Heart right ventricle (tissue), 16 donors: ENCODE results near the gene LLGL1. TPM values are rescaled to one million over a fixed set of nuclear protein-coding genes. Genes with fewer than 3 reads are reported as not detected.

ENCODE experiments used
- ATAC-seq, 8 donors: fragments of 200-7000 bp; cut with Tn5 transposase; one replicate each; pipeline ENCODE4 v1.9.1; 2020; ENCODE audit warnings: mild to moderate bottlenecking in 8 of 8, moderate library complexity in 8 of 8, moderate number of reproducible peaks in 1 of 8
- DNase-seq, 2 donors: peaks; one replicate each; pipeline ENCODE4 v3.0.0-alpha.2; 2020
- H3K27ac ChIP-seq, 10 donors: fragments of 200-600 bp; sonication (generic) in 2 of 10; one replicate each; pipeline versions ENCODE4 v1.5.0 to v1.8.0; 2020 to 2022; ENCODE audit warnings: mild to moderate bottlenecking in 3 of 10
- H3K27me3 ChIP-seq, 7 donors: fragments of 200-600 bp; one replicate each; pipeline ENCODE4 v1.8.0; 2021 to 2022; ENCODE audit warnings: mild to moderate bottlenecking in 2 of 7
- H3K36me3 ChIP-seq, 9 donors: fragments of 200-600 bp; sonication (generic) in 1 of 9; one replicate each; pipeline versions ENCODE4 v1.5.0 to v1.8.0; 2020 to 2022; ENCODE audit warnings: mild to moderate bottlenecking in 2 of 9
- H3K4me1 ChIP-seq, 9 donors: fragments of 200-600 bp; sonication (generic) in 1 of 9; one replicate each; pipeline versions ENCODE4 v1.5.0 to v1.8.0; 2020 to 2022; ENCODE audit warnings: mild to moderate bottlenecking in 4 of 9
- H3K4me3 ChIP-seq, 10 donors: fragments of 200-600 bp; sonication (generic) in 2 of 10; one replicate each; pipeline versions ENCODE4 v1.5.0 to v1.8.0; 2020 to 2022; ENCODE audit warnings: mild to moderate bottlenecking in 7 of 10, moderate library complexity in 2 of 10
- H3K9me3 ChIP-seq, 11 donors: fragments of 200-600 bp in 10 of 11; sonication (generic) in 2 of 11; one replicate each; pipeline versions ENCODE4 v1.5.0 to v1.8.0; 2013 to 2022; ENCODE audit warnings: mild to moderate bottlenecking in 2 of 11, control low read depth in 1 of 11, moderate library complexity in 1 of 11
- WGBS, 2 donors: extraction: QIAGEN DNeasy Blood & Tissue Kit; methylation state at CpG; one replicate each; pipeline ENCODE4 v1.1.7; 2013; ENCODE audit warnings: inconsistent platforms in 1 of 2; 5-methylcytosine and 5-hydroxymethylcytosine counted together
- intact Hi-C, 10 donors: fragments of 100-400 bp; cut with DNase I; formaldehyde crosslinking; loops; one replicate each; pipeline versions ENCODE4 v1.11.1 to v1.14.2; 2022
- polyA plus RNA-seq, 2 donors: library from polyadenylated mRNA; stranded (reverse); fragments of 200-250 nt; gene quantifications; one replicate each; pipeline ENCODE4 v1.2.3, GENCODE V29; 2013
- total RNA-seq, 10 donors: library from RNA; stranded (reverse); fragmentation: NEBNext Ultra II Directional in 3 of 10; extraction: Animal tissue kit (Norgen Biotek cat#: 25700) in 3 of 10; gene quantifications; one replicate each; pipeline versions ENCODE4 v1.2.1 to v1.2.4, GENCODE V29; 2021 to 2023
- TF ChIP-seq, protein P1 (sequence below), 9 donors: fragments of 200-600 bp; sonication (generic) in 2 of 9; IDR thresholded peaks; one replicate each; pipeline versions ENCODE4 v1.5.0 to v1.8.0; 2021 to 2022; ENCODE audit warnings: antibody characterized with exemption in 9 of 9, mild to moderate bottlenecking in 5 of 9, moderate library complexity in 1 of 9
- donor health status: Arrhythmogenic right ventricular cardiomyopathy.
- donor health status: ischemic (EF 13 %, LVEDD 7.1; RV severe dilation, severe dysfunction).
- donor health status: healthy with polysubstance abuse.
- donor health status: DM: no; HTN: yes; CAD: no.
- donor health status: DM: no; HTN: no; CAD: no.
- donor health status: ischemic (EF 25% LVEDD 6.9; RV normal size, moderate dysfunction).
- donor health status: ischemic (EF 25% LVEDD 5.7; RV mildly dilated, moderate dysfunction).
- donor health status: healthy.
- donor health status: DM: yes; HTN: yes; CAD: no.
- donor health status: Ischemic cardiomyopathy.
- donor health status: ischemic (EF 35%, LVEDD 5.7; RV mildly dilated, moderate dysfunction).
- donor health status: nonischemic (EF 11% LVEDD 7.7; RV severe dilation, severe dysfunction).
- donor health status: DM: yes; HTN: yes; CAD: no.
- donor health status: PGD.
- donor health status: ischemic (EF 29% LVEDD 5.4; RV normal size, mild dysfunction).
- donor health status: nonischemic (EF 23%, LVEDD 6.1; RV moderate dilation, normal function).

The LLGL1 gene
- total and polyA plus RNA-seq, 12 donors = 5.8 to 12.4 (median 8.6) TPM

DNA sequence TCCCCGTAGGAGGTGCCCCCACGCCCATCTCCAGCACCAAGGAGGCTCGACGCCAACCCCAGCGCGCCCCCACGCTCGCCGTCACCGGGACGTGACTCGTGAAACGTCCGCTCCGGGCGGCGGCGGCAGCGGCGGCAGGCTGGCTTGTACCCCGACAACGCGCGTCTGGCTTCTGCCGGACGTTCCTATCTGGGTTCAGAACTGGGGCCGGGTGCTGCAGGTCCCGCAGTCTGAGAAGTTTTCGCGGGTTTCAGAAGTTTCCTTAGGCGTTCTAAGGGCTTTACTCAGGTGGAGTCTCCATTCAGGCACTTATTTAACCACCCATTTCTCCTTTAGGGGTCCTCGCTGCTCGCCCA, 42.5 kb upstream of the LLGL1 start:
- peak overlapping the region; percentile 89 to 100 (median 97) for H3K27ac ChIP-seq
- intact Hi-C loops = loop anchor here in 2 of 10 donors (5.0 kb wide), 1 partner anchor 41 kb away; no protein-coding TSS in a partner anchor
- peak overlapping the region; percentile 40 to 99 (median 85) for H3K4me3 ChIP-seq
- no peaks in the 10 kb centered on the region for H3K27me3 ChIP-seq
- 0% methylated on average over 33 of the region's 33 CpGs for WGBS, 2 donors
- no peaks in the 10 kb centered on the region for H3K9me3 ChIP-seq
- TF ChIP-seq, protein P1, sequence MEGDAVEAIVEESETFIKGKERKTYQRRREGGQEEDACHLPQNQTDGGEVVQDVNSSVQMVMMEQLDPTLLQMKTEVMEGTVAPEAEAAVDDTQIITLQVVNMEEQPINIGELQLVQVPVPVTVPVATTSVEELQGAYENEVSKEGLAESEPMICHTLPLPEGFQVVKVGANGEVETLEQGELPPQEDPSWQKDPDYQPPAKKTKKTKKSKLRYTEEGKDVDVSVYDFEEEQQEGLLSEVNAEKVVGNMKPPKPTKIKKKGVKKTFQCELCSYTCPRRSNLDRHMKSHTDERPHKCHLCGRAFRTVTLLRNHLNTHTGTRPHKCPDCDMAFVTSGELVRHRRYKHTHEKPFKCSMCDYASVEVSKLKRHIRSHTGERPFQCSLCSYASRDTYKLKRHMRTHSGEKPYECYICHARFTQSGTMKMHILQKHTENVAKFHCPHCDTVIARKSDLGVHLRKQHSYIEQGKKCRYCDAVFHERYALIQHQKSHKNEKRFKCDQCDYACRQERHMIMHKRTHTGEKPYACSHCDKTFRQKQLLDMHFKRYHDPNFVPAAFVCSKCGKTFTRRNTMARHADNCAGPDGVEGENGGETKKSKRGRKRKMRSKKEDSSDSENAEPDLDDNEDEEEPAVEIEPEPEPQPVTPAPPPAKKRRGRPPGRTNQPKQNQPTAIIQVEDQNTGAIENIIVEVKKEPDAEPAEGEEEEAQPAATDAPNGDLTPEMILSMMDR (IDR thresholded peaks at IDR 0.05) = no peak
- ATAC-seq (peak; percentile 47 to 76 (median 70)), DNase-seq (peak; percentile 88 to 91)
- H3K36me3 ChIP-seq = peaks cover 0 to 20% (median 0%) of the 10 kb centered on the region in 9 donors
- H3K4me1 ChIP-seq = peaks cover 14 to 52% (median 45%) of the 10 kb centered on the region in 9 donors

DNA sequence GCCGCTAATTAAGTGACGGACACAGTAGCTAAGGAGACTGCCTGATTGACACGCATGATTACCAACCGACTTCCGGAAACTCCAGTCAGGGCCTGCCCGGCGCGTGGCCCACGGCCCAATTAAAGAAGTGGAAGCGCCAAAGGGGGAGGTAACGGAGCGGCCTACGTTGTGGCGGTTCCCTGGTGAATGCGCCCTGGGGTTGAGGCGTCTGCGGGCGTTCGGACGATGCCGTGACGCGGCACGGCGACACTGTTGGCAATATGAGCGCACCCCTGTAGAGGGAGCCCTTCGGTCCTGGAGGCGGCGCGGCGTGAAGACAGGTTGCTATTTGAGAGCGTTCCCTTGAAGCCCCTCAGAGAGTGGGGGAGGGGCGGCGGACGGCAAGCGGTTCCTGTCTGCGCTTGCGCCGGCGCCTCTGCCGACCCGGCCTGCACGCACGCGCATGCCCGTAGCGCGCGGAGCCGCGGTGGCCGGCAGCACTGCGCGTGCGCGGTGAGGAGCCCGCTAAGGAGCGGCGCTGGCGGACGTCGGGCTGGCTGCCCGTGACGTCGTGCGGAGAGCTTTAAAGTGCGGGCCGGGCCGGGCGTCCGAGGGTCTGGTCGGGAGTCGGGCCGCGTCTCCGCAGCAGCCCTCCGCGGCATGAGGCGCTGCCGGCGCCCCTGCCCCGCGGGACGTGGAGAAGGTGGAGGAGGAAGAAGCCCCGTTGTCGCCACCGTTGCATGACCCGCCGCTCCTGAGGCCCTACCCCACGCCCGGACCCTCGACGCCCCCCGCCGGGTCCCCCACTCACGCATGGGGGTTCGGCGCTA, 41.9 kb upstream of the LLGL1 start, which contains the start of gene ALKBH5:
ALKBH5 (plus strand) TSS at position 495 of the 809 bp plus-strand sequence. CDS start 416 bp downstream, outside the sequence.
- DNase-seq = peak; percentile 95 to 99
- H3K27ac ChIP-seq = peak within 1 kb of the TSS; percentile 89 to 100 (median 97)
- intact Hi-C loops = loop anchor here in 2 of 10 donors (5.0 kb wide), 1 partner anchor 41 kb away; no protein-coding TSS in a partner anchor
- peaks cover 0 to 24% (median 0%) of the 10 kb centered on the region in 9 donors for H3K36me3 ChIP-seq
- H3K9me3 ChIP-seq = no peaks in the 10 kb centered on the region
- WGBS, 2 donors = 0 to 1% methylated on average over 84 to 98 of the region's 98 CpGs
- H3K4me1 ChIP-seq = peaks cover 16 to 58% (median 50%) of the 10 kb centered on the region in 9 donors
- peak; percentile 92 to 97 (median 94) for ATAC-seq
- TF ChIP-seq, protein P1 (IDR thresholded peaks at IDR 0.05) = peak; percentile 6 to 56 (median 31)
- peak within 1 kb of the TSS; percentile 67 to 99 (median 87) for H3K4me3 ChIP-seq
- no peaks in the 10 kb centered on the region for H3K27me3 ChIP-seq

DNA sequence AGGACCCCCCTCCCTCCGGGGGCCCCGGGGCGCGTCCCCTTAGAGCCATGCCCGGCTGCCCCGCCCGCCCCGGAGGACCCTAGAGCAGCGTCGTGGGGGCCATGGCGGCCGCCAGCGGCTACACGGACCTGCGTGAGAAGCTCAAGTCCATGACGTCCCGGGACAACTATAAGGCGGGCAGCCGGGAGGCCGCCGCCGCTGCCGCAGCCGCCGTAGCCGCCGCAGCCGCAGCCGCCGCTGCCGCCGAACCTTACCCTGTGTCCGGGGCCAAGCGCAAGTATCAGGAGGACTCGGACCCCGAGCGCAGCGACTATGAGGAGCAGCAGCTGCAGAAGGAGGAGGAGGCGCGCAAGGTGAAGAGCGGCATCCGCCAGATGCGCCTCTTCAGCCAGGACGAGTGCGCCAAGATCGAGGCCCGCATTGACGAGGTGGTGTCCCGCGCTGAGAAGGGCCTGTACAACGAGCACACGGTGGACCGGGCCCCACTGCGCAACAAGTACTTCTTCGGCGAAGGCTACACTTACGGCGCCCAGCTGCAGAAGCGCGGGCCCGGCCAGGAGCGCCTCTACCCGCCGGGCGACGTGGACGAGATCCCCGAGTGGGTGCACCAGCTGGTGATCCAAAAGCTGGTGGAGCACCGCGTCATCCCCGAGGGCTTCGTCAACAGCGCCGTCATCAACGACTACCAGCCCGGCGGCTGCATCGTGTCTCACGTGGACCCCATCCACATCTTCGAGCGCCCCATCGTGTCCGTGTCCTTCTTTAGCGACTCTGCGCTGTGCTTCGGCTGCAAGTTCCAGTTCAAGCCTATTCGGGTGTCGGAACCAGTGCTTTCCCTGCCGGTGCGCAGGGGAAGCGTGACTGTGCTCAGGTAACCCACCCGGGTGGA, 41.0 kb upstream of the LLGL1 start:
- WGBS, 2 donors = 0 to 1% methylated on average over 91 to 92 of the region's 92 CpGs
- peak overlapping the region; percentile 89 to 100 (median 97) for H3K27ac ChIP-seq
- peaks cover 0 to 33% (median 2%) of the 10 kb centered on the region in 9 donors for H3K36me3 ChIP-seq
- H3K9me3 ChIP-seq = no peaks in the 10 kb centered on the region
- intact Hi-C loops = loop anchor here in 3 of 10 donors (5.0 kb wide), 1 partner anchor 42 kb away; no protein-coding TSS in a partner anchor
- H3K27me3 ChIP-seq = no peaks in the 10 kb centered on the region
- peak overlapping the region; percentile 67 to 99 (median 87) for H3K4me3 ChIP-seq
- DNase-seq = peak; percentile 38 to 47
- peak in 4 of 8 donors; percentile 8 to 16 (median 10) for ATAC-seq
- H3K4me1 ChIP-seq = peaks cover 19 to 66% (median 59%) of the 10 kb centered on the region in 9 donors
- TF ChIP-seq, protein P1 (IDR thresholded peaks at IDR 0.05) = peak in 2 of 9 donors; percentile 5 to 22
